Measurements from ENCODE around the gene PLB1. TPM values are rescaled to one million over a fixed set of nuclear protein-coding genes. Genes with fewer than 3 reads are reported as not detected.

PLB1 gene
- total RNA-seq, 2 experiments from 2014 or later, result 0.87 to 1.1 TPM

DNA sequence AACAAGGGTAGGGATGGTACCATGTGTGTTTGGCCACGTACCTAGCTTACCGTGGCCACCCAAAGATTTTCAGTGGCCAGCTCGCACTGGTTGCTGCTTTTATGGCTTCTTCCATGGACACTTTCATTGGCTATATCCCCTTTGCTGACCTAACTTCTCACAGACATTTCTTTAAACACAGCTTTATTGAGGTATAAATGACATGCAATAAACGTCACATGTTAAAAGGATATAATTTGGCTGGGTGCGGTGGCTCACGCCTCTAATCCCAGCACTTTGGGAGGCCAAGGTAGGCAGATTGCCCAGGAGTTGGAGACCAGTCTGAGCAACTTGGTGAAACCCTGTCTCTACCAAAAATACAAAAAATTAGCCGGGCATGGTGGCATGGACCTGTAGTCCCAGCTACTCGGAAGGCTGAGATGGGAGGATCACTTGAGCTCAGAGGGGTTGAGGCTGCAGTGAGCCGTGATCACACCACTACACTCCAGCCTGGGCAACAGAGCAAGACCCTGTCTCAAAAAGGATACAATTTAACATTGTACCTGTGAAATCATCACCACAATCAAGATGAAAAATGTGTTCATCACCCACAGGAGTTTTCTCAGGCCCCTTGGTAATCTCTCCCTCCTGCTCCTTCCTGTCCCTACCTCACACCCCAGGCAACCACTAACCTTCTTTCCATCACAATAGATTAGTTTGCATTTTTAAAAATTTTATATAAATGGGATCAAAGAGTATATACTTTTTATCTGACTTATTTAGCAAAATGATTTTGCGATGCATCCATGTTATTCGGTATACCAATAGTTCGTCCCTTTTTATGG is 127.9 kb downstream of the PLB1 start:
- no peak for ATAC-seq

DNA sequence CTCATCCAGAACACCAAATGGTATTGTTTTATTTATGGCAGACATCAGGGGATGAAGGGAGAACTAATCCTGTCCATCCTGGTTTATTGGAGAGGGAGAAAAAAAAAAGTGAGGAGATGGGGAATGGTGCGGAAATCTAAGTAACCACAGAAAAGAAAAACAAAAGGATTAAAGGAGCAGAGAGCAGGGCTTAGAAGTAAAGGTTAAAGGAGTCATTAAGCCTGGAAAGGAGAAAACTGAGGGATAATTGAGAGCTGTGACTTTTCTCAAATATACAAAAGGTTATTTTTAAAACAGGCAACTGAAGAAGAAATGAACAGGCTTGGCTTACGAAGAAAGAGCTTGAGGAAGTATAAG is 128.6 kb downstream of the PLB1 start:
- Mint-ChIP-seq H3K9me3 (ENCODE audit: low read depth) (peaks cover 5% of the 10 kb centered on the region), H3K27me3 (no peaks in the 10 kb centered on the region), H3K27ac (peak overlapping the region; percentile 93), H3K4me3 (peak overlapping the region; percentile 69), H3K4me1 (peaks cover 86% of the 10 kb centered on the region), H3K36me3 (ENCODE audit: low read depth) (peaks cover 2% of the 10 kb centered on the region)
- intact Hi-C loops (cut with DNase I, micrococcal nuclease), result loop anchor here (2.0 to 10.0 kb wide), 4 partner anchors 14 to 1520 kb away; partner anchors contain the start of gene YPEL5 (in 1 of the 2)
- ATAC-seq (no peak), DNase-seq (no peak)
- ChIA-PET POLR2A (interaction anchor here (0.7 to 0.9 kb wide), 3 partner anchors 9 to 127 kb away, joined by 3 to 7 read pairs (median 3); partner anchors contain the start of gene PPP1CB), CTCF (interaction anchor here (0.8 to 1.9 kb wide), 4 partner anchors 13 to 73 kb away, joined by 3 to 9 read pairs (median 4); no protein-coding TSS in a partner anchor)

More for the DNA sequence above, 127.9 kb downstream of the PLB1 start:
- peaks cover 92% of the 10 kb centered on the region for H3K4me1 Mint-ChIP-seq
- H3K4me3 Mint-ChIP-seq, result peak overlapping the region; percentile 69
- H3K27me3 Mint-ChIP-seq, result no peaks in the 10 kb centered on the region
- peak overlapping the region; percentile 93 for H3K27ac Mint-ChIP-seq
- intact Hi-C loops (cut with DNase I, micrococcal nuclease), result loop anchor here (2.0 to 10.0 kb wide), 4 partner anchors 13 to 1521 kb away; partner anchors contain the start of gene YPEL5 (in 1 of the 2)
- ChIA-PET CTCF (interaction anchor here (1.0 to 1.9 kb wide), 5 partner anchors 11 to 73 kb away, joined by 3 to 9 read pairs (median 4); no protein-coding TSS in a partner anchor), POLR2A (interaction anchor here (0.8 kb wide), 1 partner anchor 128 kb away, joined by 3 read pairs; the partner anchor contains the start of gene PPP1CB)
- H3K9me3 Mint-ChIP-seq (ENCODE audit: low read depth), result peaks cover 5% of the 10 kb centered on the region
- peaks cover 2% of the 10 kb centered on the region for H3K36me3 Mint-ChIP-seq (ENCODE audit: low read depth)
- DNase-seq, result no peak

DNA sequence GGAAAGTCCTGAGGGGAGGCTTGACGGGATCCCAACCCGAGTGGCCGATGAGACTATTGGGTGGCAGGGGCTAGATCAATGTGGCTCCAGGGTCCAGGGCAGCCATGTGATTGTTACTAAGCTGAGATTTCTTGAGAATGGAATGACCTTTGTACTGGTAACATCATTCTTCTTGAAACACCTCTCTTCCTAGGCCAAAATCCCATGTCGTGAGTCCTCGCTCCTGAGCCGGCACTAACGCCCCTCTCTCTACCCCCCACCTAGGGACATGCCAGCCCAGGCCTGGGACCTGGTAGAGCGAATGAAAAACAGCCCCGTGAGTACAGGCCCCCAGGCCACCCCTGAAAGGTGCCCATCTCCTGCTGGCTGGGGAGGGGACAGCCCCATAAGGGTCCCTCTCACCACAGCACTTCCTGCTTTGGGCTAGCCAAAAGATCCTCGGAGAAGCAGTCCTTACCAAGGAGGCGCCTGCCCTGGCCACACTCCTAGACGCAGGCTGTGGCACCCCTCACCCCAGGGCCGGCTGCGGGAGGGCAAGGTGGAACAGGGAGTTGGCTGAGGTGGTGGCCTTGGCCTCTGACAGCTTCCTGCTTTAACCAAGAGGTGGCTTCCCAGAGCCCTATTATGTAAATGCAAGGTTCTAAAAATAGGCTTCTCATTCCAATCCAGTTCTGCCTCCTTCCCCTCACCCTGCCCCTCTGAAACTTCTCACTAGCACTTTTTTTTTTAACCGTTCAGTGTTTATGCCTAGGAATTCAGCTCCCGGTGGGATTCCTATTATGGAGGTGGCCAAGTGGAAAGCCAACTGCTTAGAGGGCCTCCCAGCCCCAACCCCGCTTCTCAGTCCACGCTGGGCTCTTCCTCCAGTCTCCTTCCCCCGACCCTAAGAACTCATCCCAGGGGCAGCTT is 129.2 kb downstream of the PLB1 start:
- CTCF ChIA-PET, result interaction anchor here (0.6 to 1.9 kb wide), 8 partner anchors 8 to 356 kb away, joined by 3 to 9 read pairs (median 4); no protein-coding TSS in a partner anchor
- ATAC-seq, result peak; percentile 69

DNA sequence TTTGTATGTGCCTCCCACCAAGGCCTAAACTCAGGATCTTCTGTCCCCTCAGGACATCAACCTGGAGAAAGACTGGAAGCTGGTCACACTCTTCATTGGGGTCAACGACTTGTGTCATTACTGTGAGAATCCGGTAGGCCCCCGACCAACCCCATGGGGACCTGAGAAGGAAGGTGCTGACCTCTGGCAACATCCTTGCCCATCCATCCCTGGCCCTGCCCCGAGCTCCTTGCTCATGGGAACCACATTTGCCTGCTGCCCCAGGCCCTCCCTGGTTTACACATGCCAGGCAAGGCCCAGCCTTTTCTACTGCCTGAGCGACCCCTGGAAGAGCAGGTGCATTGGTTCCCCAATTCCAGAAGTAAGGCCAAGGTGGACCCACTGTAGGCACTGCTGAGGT is 130.5 kb downstream of the PLB1 start:
- intact Hi-C loops (cut with DNase I, micrococcal nuclease), result loop anchor here in 1 of 2 experiments (10.0 kb wide), 1 partner anchor 1518 kb away; the partner anchor contains the start of gene YPEL5
- ChIA-PET POLR2A (interaction anchor here (0.6 kb wide), 1 partner anchor 350 kb away, joined by 8 read pairs; no protein-coding TSS in a partner anchor), CTCF (interaction anchor here (0.5 to 1.8 kb wide), 4 partner anchors 10 to 59 kb away, joined by 3 to 4 read pairs (median 3); no protein-coding TSS in a partner anchor)
- Mint-ChIP-seq H3K36me3 (ENCODE audit: low read depth) (peaks cover 2% of the 10 kb centered on the region), H3K9me3 (ENCODE audit: low read depth) (peaks cover 5% of the 10 kb centered on the region), H3K4me3 (no peak overlapping the region), H3K4me1 (peaks cover 67% of the 10 kb centered on the region), H3K27ac (peak overlapping the region; percentile 62), H3K27me3 (no peaks in the 10 kb centered on the region)
- ATAC-seq (no peak), DNase-seq (no peak)

More for the DNA sequence above, 129.2 kb downstream of the PLB1 start:
- intact Hi-C loops (cut with DNase I, micrococcal nuclease), result loop anchor here (1.0 to 10.0 kb wide), 5 partner anchors 14 to 1520 kb away; partner anchors contain the start of gene YPEL5 (in 1 of the 2)
- POLR2A ChIA-PET, result interaction anchor here (0.7 to 0.9 kb wide), 3 partner anchors 9 to 127 kb away, joined by 3 to 7 read pairs (median 3); partner anchors contain the start of gene PPP1CB
- Mint-ChIP-seq H3K27ac (peak overlapping the region; percentile 93), H3K36me3 (ENCODE audit: low read depth) (peaks cover 2% of the 10 kb centered on the region), H3K27me3 (no peaks in the 10 kb centered on the region), H3K4me1 (peaks cover 80% of the 10 kb centered on the region), H3K9me3 (ENCODE audit: low read depth) (peaks cover 5% of the 10 kb centered on the region), H3K4me3 (peak overlapping the region; percentile 69)
- DNase-seq, result peak; percentile 83

DNA sequence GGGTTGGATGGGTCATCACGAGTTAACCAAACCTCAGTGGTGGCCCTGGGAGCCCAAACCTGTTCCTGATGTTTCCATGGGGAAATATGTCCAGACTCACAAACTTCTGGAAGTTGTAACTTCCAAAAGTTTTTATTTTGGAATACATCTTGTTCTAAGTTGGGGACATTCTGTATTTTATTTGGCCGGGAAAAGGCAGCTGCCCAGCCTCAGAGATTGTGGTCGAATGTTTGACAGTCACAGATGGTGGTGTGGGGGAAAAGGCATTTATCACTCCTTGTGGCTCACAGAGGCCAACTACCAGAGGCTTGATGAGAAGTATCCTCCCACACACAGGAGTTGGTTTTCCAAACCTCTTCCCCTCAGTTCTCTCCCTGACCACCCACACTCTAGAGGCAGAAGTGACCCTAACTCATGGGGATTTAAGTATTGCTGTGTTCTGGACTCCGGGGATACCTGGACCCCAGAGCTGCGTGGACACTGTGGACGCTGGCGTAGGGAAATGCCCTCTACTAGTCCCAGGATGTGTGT is 131.1 kb downstream of the PLB1 start:
- H3K36me3 Mint-ChIP-seq (ENCODE audit: low read depth), result peaks cover 2% of the 10 kb centered on the region
- H3K4me1 Mint-ChIP-seq, result peaks cover 61% of the 10 kb centered on the region
- intact Hi-C loops (cut with DNase I, micrococcal nuclease), result loop anchor here in 1 of 2 experiments (10.0 kb wide), 1 partner anchor 1518 kb away; the partner anchor contains the start of gene YPEL5
- ATAC-seq (no peak), DNase-seq (no peak)
- ChIA-PET POLR2A (interaction anchor here (0.6 kb wide), 1 partner anchor 351 kb away, joined by 8 read pairs; no protein-coding TSS in a partner anchor), CTCF (interaction anchor here (0.5 to 1.6 kb wide), 4 partner anchors 10 to 28 kb away, joined by 3 read pairs; no protein-coding TSS in a partner anchor)
- peak overlapping the region; percentile 62 for H3K27ac Mint-ChIP-seq
- peaks cover 5% of the 10 kb centered on the region for H3K9me3 Mint-ChIP-seq (ENCODE audit: low read depth)
- H3K27me3 Mint-ChIP-seq, result no peaks in the 10 kb centered on the region
- H3K4me3 Mint-ChIP-seq, result no peak overlapping the region

DNA sequence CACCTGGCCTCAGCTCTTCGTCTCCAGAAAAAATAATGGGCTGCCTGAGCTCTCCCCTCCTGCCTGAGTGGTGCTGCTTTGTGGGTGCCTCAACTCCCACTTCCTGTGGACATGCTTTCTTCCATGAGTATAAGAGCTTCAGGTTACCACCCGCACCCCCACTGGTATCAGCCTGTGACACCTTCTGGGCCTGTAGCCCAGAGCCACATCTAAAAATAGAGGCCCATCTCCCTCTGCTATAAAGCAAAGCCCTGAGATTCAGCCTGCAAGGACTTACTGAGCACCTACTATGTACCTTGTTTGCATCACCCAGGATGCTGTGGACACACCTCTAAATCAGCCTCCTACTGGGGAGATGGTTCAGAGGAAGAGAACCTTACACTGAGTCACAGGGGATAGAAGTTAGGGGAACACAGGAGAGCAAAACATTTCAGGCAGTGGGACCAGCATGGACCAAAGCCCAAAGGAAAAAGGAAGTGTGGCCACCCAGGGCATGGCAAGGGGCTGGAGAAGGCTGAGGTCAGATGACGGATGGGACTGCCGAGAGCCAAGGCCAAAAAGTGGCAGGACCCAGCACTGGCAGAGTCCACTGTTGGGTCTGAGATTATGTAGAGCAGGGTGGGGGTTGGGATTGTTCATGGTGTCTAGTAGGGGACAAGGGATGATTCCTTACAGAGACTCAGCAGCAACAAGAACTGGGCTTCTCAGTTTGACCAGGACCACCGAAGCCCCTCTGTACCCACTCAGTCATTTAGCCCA is 132.0 kb downstream of the PLB1 start:
- Mint-ChIP-seq H3K4me1 (peaks cover 53% of the 10 kb centered on the region), H3K36me3 (ENCODE audit: low read depth) (peaks cover 2% of the 10 kb centered on the region), H3K27me3 (no peaks in the 10 kb centered on the region), H3K4me3 (no peak overlapping the region), H3K9me3 (ENCODE audit: low read depth) (peaks cover 3% of the 10 kb centered on the region), H3K27ac (peak overlapping the region; percentile 18)
- ATAC-seq (peak; percentile 22), DNase-seq (no peak)
- ChIA-PET POLR2A (no interaction called here), CTCF (interaction anchor here (0.6 to 0.9 kb wide), 3 partner anchors 12 to 42 kb away, joined by 3 to 4 read pairs (median 3); no protein-coding TSS in a partner anchor)
- intact Hi-C loops (cut with DNase I, micrococcal nuclease), result loop anchor here in 1 of 2 experiments (10.0 kb wide), 1 partner anchor 1517 kb away; the partner anchor contains the start of gene YPEL5

DNA sequence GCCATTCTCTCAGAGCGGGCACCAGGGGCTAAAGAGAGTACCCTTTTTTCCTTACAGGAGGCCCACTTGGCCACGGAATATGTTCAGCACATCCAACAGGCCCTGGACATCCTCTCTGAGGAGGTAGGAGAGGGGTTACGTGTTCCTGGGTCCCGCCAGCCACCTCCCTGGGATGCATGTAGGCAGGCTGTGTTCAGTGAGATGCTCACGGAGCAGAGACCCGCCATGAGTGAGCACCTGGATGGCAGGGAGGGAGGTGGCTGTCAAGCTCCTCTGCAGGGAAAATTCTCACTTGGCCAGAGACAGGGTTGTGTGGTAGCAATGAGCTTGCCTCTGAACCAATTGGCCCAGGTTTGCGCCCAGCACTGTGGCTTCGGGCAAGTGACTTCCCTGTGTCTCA is 132.6 kb downstream of the PLB1 start:
- Mint-ChIP-seq H3K27ac (no peak overlapping the region), H3K9me3 (ENCODE audit: low read depth) (no peaks in the 10 kb centered on the region), H3K4me3 (no peak overlapping the region), H3K27me3 (no peaks in the 10 kb centered on the region), H3K36me3 (ENCODE audit: low read depth) (peaks cover 2% of the 10 kb centered on the region), H3K4me1 (peaks cover 46% of the 10 kb centered on the region)
- DNase-seq, result no peak
- ATAC-seq, result no peak
- POLR2A ChIA-PET, result no interaction called here
- CTCF ChIA-PET, result interaction anchor here (0.6 to 1.8 kb wide), 2 partner anchors 34 to 42 kb away, joined by 4 to 11 read pairs; no protein-coding TSS in a partner anchor
- intact Hi-C loops (cut with DNase I, micrococcal nuclease), result loop anchor here in 1 of 2 experiments (10.0 kb wide), 1 partner anchor 1516 kb away; the partner anchor contains the start of gene YPEL5

DNA sequence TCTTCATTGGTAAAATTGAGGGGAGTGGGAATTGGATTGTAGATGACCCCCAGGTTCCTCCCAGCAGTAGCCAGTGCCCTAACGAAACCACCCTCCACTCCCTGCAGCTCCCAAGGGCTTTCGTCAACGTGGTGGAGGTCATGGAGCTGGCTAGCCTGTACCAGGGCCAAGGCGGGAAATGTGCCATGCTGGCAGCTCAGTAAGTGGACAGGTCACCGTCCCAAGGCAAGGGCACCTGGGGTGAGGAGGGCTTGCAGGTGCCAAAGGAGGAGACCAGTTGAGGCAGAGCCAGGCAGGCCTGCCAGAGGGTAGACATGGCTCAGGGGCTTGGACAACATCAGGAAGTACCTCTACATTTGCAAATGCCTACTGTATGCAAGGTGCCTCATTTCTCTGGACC is 133.1 kb downstream of the PLB1 start:
- H3K9me3 Mint-ChIP-seq (ENCODE audit: low read depth), result no peaks in the 10 kb centered on the region
- H3K4me1 Mint-ChIP-seq, result peaks cover 42% of the 10 kb centered on the region
- ChIA-PET POLR2A (no interaction called here), CTCF (interaction anchor here (0.8 to 1.8 kb wide), 3 partner anchors 34 to 72 kb away, joined by 3 to 11 read pairs (median 4); no protein-coding TSS in a partner anchor)
- intact Hi-C loops (cut with DNase I, micrococcal nuclease), result loop anchor here in 1 of 2 experiments (10.0 kb wide), 1 partner anchor 1516 kb away; the partner anchor contains the start of gene YPEL5
- no peaks in the 10 kb centered on the region for H3K27me3 Mint-ChIP-seq
- no peak for DNase-seq
- no peak for ATAC-seq
- no peak overlapping the region for H3K4me3 Mint-ChIP-seq
- H3K27ac Mint-ChIP-seq, result no peak overlapping the region
- H3K36me3 Mint-ChIP-seq (ENCODE audit: low read depth), result peaks cover under 1% of the 10 kb centered on the region

DNA sequence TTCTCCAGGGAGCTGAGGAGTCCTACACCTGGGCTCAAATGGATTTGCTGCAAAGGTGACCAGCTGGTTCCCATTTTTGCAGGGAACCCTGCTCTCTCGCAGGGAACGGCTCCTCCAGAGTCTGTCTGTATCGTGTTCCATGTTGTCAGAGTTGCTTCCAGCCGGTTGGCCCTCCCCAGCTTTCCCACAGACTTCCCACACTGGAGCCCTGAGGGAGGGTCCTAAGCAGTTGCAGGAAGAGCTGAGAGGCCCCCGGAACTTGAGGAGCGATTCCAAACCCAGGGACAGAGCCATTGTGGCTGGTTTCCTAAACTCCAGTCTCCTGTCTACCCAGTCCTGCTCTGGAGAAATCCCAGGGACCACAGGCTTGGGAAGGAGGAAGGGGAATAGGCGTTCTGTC is 134.1 kb downstream of the PLB1 start:
- ChIA-PET POLR2A (no interaction called here), CTCF (interaction anchor here (0.5 to 1.8 kb wide), 5 partner anchors 35 to 163 kb away, joined by 3 to 11 read pairs (median 3); no protein-coding TSS in a partner anchor)
- Mint-ChIP-seq H3K27me3 (no peaks in the 10 kb centered on the region), H3K4me1 (peaks cover 32% of the 10 kb centered on the region), H3K9me3 (ENCODE audit: low read depth) (no peaks in the 10 kb centered on the region), H3K27ac (no peak overlapping the region), H3K4me3 (no peak overlapping the region), H3K36me3 (ENCODE audit: low read depth) (no peaks in the 10 kb centered on the region)
- ATAC-seq (no peak), DNase-seq (no peak)
- intact Hi-C loops (cut with DNase I, micrococcal nuclease), result loop anchor here in 1 of 2 experiments (10.0 kb wide), 1 partner anchor 1515 kb away; the partner anchor contains the start of gene YPEL5
